Measurements from ENCODE around the gene LIPG.

GRCh38 chr18:49613641-49614151, 51.8 kb downstream of the LIPG start:
- TF ChIP-seq CTCF (IDR thresholded peaks at IDR 0.05) (no peak), POLR2A (IDR thresholded peaks at IDR 0.05; ENCODE audit: low read depth) (no peak), POLR2AphosphoS5 (IDR thresholded peaks at IDR 0.05) (no peak), EP300 (IDR thresholded peaks at IDR 0.05) (no peak)

Measured in esophagus muscularis mucosa (tissue), 4 donors.